NCI-H128 (cell line): Measurements from ENCODE around the gene ANKRD55.
"Not testable (repeated sequence)": the region's sequence is repeated elsewhere in the genome, so short reads cannot be mapped to it uniquely, and the experiment has no call there.

Experiments used
- DNase-seq: peaks from one replicate; lab custom pipeline; 2025; ENCODE audit not compliant: unreplicated experiment; lab: John Stamatoyannopoulos, UW

ANKRD55 gene

GRCh38 chr5:56110646-56111403 is 122.3 kb downstream of the ANKRD55 start:
- no peak for DNase-seq

- DNase-seq, result no peak
Observed at GRCh38 chr5:56108246-56108645, 124.9 kb downstream of the ANKRD55 start.

DNA sequence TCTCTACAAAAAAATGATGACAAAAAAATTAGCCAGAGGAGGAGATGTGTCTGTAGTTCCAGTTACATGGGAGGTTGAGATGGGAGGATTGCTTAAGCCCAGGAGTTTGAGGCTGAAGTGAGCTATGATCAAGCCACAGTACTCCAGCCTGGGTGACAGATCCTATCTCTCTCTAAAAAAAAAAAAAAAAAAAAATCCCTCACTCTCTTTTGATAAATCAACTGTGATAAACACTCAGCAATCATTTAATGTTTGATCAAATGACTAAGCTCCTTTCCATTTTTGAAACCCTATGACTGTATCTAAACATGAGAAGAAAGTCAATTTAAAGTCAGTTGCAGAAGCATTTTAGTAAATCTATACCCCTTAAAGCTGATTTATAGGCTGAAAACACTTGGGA is 126.3 kb downstream of the ANKRD55 start:
- DNase-seq, result no peak

- no peak for DNase-seq
Observed at GRCh38 chr5:56105511-56106291, 127.4 kb downstream of the ANKRD55 start.

DNA sequence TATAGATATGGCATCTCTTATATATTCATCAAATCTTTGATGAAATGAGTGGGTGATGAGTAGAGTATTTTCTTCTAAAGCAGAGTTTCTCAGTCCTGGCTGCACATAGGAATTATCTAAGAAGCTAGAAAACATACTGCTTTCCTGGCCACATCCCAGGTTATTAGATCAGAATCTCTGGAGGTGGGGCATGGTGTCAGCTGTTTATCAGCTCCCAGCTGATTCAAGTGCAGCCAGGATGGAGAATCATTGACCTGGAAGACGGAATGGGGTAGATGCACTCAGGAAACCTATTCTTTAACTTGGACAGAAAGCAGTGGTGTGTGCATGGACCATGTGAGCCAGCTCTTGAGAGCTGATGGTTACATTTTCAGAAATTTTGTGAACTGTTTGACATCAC is 130.2 kb downstream of the ANKRD55 start:
- DNase-seq, result no peak

- not testable (repeated sequence) for DNase-seq
Observed at GRCh38 chr5:56102207-56102606, 130.9 kb downstream of the ANKRD55 start.

DNA sequence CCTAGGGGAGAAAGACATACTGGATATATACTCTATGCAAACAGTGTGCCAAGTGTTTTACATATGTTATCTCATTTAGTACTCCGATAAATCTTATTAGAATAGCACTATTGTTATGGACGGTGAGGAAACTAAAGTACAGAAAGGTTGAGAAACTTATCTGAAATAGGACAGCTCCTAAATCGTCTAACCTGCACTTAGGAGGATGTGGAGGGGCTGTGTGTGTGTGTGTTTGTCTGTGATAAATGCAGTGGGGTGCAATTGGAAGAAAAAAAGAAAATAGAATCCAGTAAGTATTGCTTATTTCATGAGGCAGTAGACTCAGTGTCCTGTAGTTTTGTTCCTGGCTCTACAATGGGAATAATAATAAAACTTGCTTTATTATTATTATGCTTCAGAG is 131.9 kb downstream of the ANKRD55 start:
- DNase-seq, result no peak

DNA sequence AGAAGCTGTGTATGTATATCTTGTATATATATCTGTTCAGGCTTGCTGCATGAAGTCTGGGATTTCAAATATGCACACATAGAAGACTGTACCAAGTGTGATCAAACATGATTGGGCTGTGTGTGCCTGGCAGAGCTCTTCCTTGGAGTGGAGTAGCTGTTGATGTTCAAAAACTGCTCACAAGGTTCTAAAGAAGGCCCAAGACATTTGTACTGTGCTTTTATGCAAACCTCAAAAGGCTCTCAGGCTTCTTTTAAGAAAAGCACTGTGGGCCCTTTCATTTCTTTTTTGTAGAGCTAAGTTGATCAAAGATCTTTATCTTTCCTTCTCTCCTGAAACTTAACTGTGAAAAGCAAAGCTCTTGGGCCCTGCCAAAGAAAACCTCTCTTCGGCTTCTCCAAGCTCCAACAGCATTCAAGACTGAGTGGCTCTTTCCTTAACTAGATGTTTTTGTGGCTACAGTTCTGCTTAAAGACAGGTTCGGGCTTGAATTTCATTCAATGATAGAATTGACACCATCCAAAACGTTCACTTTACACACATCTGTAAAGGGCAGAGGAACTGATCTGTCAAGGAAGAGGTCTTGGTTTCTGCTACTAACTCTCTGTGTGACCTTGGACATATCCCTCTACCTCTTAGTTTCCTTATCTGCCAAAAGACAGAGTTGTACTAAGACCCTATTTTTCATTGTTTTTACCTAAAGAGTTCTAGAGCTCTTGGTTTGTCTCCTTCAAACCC is 132.5 kb downstream of the ANKRD55 start:
- DNase-seq, result no peak

DNA sequence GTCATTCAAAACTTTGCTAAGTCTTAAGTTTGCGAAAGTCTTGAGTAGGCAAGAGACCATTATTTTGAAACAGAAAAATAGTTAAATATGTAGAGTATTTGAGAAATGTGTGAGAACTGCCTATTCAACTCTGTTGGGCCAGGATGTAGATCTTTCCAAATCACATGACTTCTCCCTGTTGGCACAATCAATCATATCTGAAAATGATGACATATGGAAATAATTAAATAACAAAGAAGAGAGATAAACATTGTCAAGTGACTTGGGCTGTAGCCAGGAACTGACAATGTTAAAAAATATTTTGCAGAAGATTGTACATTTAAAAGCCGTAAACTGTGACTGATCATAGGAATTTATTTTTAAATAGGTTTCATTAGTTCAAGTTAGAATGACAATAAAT is 133.8 kb downstream of the ANKRD55 start:
- DNase-seq, result no peak

DNA sequence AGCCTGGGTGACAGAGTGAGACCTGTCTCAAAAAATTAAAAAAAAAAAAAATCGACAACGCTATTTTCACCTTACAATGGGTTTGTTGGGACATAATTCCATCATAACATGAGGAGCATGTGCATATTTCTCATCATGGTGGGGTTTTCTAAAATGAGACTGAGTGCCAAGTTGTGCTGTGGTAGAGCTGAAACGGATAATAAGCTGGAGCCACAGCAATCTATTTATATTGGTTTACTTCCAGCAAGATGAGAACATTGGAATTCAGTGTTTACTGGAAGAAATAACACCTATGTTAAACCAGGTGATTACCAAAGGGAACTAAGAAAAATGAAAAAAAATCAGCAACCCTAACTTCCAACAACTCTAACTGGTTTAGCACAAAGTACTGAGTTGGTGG is 136.1 kb downstream of the ANKRD55 start:
- DNase-seq, result no peak

DNA sequence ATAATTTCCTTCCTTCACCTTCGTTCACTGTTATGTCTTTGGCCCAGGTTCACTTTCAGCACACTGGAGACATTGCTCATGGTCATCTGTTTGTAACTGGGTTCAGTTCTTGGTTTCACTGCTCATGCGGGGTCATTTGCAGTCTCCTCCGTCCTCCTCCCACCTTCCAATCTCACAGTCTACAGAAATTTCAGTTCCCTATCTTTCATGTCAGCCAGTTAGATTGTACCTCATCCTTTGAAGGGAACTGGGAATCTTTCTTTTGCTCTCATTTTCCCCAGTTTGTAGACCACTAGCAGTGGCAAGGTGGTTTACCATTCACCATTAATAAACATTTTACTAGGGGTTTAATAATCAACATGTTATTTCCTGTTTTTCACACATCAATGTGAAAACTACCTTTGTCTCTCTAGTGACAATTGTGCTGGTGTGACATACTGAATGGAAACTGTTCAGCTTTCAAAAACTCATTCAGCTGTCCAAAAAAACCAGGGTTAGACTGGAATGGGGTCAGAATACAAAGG is 137.5 kb downstream of the ANKRD55 start:
- no peak for DNase-seq

DNA sequence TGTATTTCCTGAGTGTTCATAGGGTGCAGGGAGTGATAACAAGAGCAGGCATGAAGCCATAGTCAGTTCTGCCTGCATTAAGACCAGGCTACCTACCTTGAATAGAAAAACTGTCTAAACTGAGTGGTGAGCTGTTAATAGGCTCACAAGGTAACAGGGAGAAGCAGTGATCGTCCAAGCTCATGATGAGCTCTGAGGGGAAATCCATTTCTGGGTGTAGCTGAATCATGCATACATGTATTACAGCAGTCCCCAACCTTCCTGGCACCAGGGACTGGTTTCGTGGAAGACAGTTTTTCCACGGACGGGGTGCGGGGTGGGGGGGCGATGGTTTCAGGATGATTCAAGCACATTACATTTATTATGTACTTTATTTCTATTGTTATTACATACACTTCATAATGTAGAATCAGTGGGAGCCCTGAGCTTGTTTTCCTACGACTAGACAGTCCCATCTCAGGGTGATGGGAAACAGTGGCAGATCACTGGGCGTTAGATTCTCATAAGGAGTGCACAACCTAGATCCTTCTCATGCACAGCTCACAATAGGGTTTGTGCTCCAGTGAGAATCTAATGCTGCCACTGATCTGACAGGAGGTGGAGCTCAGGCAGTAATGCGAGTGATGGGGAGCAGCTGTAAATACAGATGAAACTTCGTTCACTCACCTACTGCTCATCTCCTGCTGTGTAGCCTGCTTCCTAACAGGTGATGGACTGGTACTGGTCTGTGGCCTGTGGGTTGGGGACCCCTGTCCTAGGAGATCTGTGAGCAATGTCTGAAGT is 138.4 kb downstream of the ANKRD55 start:
- DNase-seq, result no peak

- no peak for DNase-seq
Observed at GRCh38 chr5:56093970-56094369, 139.2 kb downstream of the ANKRD55 start.

DNA sequence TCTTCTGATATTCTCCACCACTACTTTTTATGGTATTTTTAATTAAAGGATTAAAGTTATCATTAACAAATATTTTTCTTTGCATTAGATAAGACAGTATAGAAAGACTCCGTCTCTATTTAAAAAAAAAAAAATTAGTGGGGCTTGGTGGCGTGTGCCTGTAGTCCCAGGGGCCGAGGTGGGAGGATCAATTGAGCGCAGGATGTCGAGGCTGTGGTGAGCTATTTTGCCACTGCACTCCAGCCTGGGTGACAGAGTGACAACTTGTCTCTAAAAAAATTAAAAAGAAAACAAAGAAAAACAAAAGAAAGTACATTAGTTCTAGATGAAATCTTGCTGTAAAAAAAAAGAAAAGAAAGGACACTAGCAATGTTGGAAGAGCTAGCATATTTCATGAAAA is 141.0 kb downstream of the ANKRD55 start:
- no peak for DNase-seq

DNA sequence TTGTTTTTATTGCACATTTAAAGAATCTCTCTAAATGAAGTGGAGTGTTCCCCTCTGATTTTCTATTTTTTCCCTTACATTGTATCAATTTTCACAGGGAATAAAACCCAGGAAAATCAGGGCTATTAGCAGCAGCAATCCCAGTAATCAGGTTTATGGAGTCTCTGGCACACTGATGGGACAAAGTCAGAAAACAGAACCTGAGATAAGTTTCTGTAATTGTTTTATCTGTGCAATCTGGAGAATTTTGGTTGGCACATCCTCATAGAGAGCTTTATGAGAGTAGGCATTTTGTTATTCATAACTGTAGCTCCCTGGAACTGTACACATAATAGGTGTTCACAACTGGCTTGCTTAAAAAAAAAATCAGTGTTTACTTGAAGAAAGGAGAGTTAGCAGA is 141.5 kb downstream of the ANKRD55 start:
- DNase-seq, result no peak

GRCh38 chr5:56090793-56091460 is 142.2 kb downstream of the ANKRD55 start:
- no peak for DNase-seq

- no peak for DNase-seq
Observed at GRCh38 chr5:56088967-56089829, 143.9 kb downstream of the ANKRD55 start.

DNA sequence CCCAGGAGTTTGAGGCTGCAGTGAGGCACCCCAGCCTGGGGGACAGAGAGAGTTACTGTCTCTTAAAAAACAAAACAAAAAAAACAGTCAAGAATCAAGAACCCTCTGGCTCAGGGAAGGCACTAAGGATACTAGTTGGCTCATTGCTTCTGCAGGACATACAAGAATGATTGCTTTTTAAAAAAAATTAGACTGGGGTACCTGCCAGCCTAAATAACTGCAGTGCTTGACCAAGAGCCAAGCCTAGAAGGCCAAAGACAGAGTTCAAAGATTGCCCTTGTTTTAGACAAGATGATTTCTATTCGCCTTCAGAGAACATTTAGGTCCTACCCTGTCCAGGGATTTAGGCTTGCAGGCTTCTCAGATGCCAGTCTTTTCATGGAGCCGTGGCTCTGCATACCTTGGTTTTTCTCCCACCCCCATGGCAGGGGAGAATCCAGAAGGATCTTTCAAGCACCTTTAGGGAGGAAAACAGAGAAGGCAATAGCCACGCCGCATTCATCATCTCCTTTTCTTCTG is 144.6 kb downstream of the ANKRD55 start:
- DNase-seq, result no peak

- no peak for DNase-seq
Observed at GRCh38 chr5:56085193-56085592, 147.9 kb downstream of the ANKRD55 start.
